ENCODE measurements around the gene C17orf75.

C17orf75 gene

DNA sequence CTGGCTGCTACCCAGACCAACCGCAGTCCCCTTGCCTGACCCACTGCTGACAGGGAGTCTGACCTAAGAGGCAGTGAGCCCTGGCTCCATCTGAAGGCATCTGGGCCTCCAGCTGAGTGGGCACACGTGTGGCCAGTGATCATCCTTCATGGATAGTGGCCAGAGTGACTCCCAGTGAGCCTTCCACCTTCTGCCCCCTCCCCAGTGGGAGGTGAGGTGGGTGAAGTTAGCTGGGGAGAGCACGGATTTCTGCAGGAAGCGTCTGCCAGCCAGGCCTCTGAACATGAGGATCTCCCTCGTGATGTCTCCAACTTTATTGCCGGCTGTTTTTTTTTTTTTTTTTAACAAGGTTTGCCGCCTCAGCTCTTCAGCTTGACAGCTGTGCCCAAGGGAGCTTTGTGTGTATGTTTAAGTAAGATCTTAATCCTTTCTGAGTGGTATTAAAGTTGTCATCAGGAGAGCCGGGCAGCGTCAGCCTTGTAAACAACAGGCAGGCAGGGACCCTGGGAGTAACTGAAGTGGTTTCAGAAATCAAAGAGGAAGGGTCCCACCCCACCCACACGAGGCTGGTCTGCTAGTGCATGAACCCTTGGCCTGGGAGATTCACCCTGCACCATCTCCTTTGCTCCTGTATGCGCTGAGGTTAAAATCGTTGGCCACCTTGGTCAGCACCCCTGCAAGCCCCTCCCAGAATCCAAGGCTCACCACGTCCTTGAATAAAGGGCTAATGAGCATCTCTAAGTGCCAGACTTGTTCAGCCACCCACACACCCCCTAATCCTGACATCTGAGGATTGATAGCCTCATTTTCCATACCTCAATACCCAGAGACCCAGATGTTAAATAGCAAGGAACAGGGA, 43.0 kb downstream of the C17orf75 start:
- DNase-seq (ENCODE audit: extremely low read depth, low read depth), result no peak
- TF ChIP-seq, protein P1, sequence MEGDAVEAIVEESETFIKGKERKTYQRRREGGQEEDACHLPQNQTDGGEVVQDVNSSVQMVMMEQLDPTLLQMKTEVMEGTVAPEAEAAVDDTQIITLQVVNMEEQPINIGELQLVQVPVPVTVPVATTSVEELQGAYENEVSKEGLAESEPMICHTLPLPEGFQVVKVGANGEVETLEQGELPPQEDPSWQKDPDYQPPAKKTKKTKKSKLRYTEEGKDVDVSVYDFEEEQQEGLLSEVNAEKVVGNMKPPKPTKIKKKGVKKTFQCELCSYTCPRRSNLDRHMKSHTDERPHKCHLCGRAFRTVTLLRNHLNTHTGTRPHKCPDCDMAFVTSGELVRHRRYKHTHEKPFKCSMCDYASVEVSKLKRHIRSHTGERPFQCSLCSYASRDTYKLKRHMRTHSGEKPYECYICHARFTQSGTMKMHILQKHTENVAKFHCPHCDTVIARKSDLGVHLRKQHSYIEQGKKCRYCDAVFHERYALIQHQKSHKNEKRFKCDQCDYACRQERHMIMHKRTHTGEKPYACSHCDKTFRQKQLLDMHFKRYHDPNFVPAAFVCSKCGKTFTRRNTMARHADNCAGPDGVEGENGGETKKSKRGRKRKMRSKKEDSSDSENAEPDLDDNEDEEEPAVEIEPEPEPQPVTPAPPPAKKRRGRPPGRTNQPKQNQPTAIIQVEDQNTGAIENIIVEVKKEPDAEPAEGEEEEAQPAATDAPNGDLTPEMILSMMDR (IDR thresholded peaks at IDR 0.05; ENCODE audit: low read depth, low read length, missing control alignments), result no peak
- no peak overlapping the region for H3K4me3 ChIP-seq (replicated peaks; ENCODE audit: low read depth, low read length)

DNA sequence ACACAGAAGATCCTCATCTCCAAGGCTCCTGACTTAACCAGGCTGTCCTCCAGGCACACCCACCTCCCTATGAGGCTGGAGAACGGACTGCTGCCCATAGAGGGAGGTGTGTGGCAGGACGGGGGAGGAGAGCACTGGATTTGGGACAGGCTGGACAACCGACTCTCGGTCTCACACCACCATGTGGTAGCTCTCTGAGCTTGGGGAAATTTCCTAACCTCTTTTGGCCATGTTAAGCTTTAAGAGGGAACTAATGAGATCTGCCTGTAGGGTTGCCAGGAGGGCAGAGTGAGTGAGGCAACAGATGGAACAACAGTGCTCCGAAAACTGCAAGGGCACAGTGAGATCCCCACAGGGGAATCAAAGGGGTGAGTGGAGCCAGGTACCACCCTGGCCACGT, 43.7 kb downstream of the C17orf75 start:
- no peak for DNase-seq (ENCODE audit: extremely low read depth, low read depth)
- TF ChIP-seq, protein P1 (IDR thresholded peaks at IDR 0.05; ENCODE audit: low read depth, low read length, missing control alignments), result no peak
- H3K4me3 ChIP-seq (replicated peaks; ENCODE audit: low read depth, low read length), result no peak overlapping the region

DNA sequence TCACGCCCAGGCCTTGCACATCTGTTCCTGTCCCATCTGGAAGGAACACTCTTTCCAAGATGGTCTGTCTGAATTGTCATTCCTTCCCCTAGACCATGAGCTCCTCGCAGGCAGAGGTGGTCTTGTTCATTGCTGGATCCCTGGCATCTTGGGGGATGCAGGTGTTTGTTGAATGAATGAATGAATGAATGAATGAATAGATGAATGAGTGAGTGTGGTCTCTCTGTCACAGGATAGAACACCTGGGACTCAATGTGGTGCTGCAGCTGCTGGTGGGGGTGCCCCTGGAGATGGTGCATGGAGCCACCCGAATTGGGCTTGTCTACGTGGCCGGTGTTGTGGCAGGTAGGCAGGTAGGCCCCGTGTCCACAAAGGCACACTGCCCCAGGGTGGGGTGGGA, 44.1 kb downstream of the C17orf75 start:
- no peak overlapping the region for H3K4me3 ChIP-seq (replicated peaks; ENCODE audit: low read depth, low read length)
- TF ChIP-seq, protein P1 (IDR thresholded peaks at IDR 0.05; ENCODE audit: low read depth, low read length, missing control alignments), result no peak
- DNase-seq (ENCODE audit: extremely low read depth, low read depth), result no peak

DNA sequence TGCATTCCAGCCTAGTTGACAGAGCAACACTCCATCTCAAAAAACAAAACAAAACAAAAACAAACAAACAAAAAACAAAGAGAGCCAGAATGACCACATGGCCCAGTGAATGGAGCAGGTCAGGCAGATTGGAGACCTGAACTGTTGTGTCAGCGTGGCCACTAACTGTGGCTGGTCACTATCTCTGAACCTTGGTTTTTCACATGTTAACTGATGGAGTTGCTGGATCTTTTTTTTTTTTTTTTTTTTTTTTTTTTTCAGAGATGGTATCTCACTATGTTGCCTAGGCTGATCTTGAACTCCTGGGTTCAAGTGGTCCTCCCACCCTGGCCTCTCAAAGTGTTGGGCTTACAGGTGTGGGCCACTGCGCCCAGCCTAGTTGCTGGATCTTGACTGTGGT, 44.5 kb downstream of the C17orf75 start:
- DNase-seq (ENCODE audit: extremely low read depth, low read depth), result no peak
- TF ChIP-seq, protein P1 (IDR thresholded peaks at IDR 0.05; ENCODE audit: low read depth, low read length, missing control alignments), result no peak
- no peak overlapping the region for H3K4me3 ChIP-seq (replicated peaks; ENCODE audit: low read depth, low read length)

DNA sequence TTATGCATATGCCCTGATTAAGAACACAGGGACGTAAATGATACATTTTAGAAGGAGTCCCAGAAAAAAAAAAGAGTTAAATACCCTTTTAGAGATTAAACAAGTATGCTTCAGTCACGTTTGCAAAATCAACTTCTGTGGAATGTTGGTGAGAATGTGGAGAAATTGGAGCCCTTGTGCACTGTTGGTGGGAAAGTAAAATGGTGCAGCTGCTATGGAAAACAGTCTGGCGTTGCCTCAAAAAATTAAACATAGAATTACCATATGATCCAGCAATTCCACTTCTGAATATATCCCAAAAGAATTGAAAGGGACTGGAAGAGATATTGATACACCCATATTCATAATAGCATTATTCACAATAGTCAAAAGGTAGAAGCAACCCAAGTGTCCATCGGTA, 49.9 kb downstream of the C17orf75 start:
- no peak overlapping the region for H3K4me3 ChIP-seq (replicated peaks; ENCODE audit: low read depth, low read length)
- no peak for DNase-seq (ENCODE audit: extremely low read depth, low read depth)
- TF ChIP-seq, protein P1 (IDR thresholded peaks at IDR 0.05; ENCODE audit: low read depth, low read length, missing control alignments), result no peak

- H3K4me3 ChIP-seq (replicated peaks; ENCODE audit: low read depth, low read length), result no peak overlapping the region
- TF ChIP-seq, protein P1 (IDR thresholded peaks at IDR 0.05; ENCODE audit: low read depth, low read length, missing control alignments), result no peak
- no peak for DNase-seq (ENCODE audit: extremely low read depth, low read depth)
Observed at GRCh38 chr17:32289471-32290070, 52.4 kb downstream of the C17orf75 start.

Measured in HFF-Myc (cell line).